Spinal cord (tissue), 4 donors: Measurements from ENCODE around the gene CSF2. TPM values are rescaled to one million over a fixed set of nuclear protein-coding genes. Genes with fewer than 3 reads are reported as not detected.

Experiments
- polyA plus RNA-seq, 2 donors: library from polyadenylated mRNA; unstranded; fragments of 120-200 nt; gene quantifications; one replicate each; pipeline ENCODE4 v1.2.1, GENCODE V29; 2013; ENCODE audit not compliant: insufficient read length in 2 of 2
- small RNA-seq: library from RNA; depleted of rRNA; stranded (forward); fragments of <200 nt; gene quantifications from one replicate; pipeline ENCODE3, GENCODE V24; 2014; ENCODE audit warnings: low replicate concordance
- total RNA-seq, 2 donors: library from RNA; depleted of rRNA in 1 of 2; stranded (reverse); fragments of 120-200 nt in 1 of 2; fragments of >200 nt in 1 of 2; gene quantifications; one replicate each; pipeline versions ENCODE4 v1.2.3 to v1.2.4, GENCODE V29; 2013 to 2014

Gene CSF2
- total and polyA plus RNA-seq, 4 donors: not detected

Small RNA genes lying within 50 kb of the gene (small RNA-seq; reads per million reads assigned to genes)
- gene RF00285: not detected

Other genes with a start within 250 kb of the CSF2 start
- 1 to 10 TPM in 1 of 2 donors, under 1 TPM in 1; 0.17 to 1.9 TPM for gene MEIKIN, start 128.1 kb upstream of the CSF2 start, total RNA-seq
- gene MEIKIN, start 128.1 kb upstream of the CSF2 start, polyA plus RNA-seq: 1 to 10 TPM in 1 of 2 donors, under 1 TPM in 1; 0.36 to 1.1 TPM
- 100 to 1,000 TPM in 1 of 2 donors, 10 to 100 TPM in 1; 27.9 to 103 TPM for gene ACSL6, start 62.1 kb upstream of the CSF2 start, total RNA-seq
- 10 to 100 TPM; 72.1 to 77.7 TPM for gene ACSL6, start 62.1 kb upstream of the CSF2 start, polyA plus RNA-seq
- not detected for gene IL3, start 13.1 kb upstream of the CSF2 start, total RNA-seq
- gene IL3, start 13.1 kb upstream of the CSF2 start, polyA plus RNA-seq: not detected
- gene P4HA2, start 154.1 kb downstream of the CSF2 start, total RNA-seq: 10 to 100 TPM; 26.0 to 44.1 TPM
- gene P4HA2, start 154.1 kb downstream of the CSF2 start, polyA plus RNA-seq: 10 to 100 TPM; 11.2 to 18.4 TPM
- 10 to 100 TPM; 10.6 to 28.1 TPM for gene PDLIM4, start 183.9 kb downstream of the CSF2 start, total RNA-seq
- gene PDLIM4, start 183.9 kb downstream of the CSF2 start, polyA plus RNA-seq: 10 to 100 TPM; 35.1 to 40.9 TPM
- 1 to 10 TPM; 4.0 to 8.7 TPM for gene SLC22A4, start 220.6 kb downstream of the CSF2 start, total RNA-seq
- gene SLC22A4, start 220.6 kb downstream of the CSF2 start, polyA plus RNA-seq: 1 to 10 TPM; 7.4 to 7.9 TPM